ENCODE data around the gene GPC3. TPM values are rescaled to one million over a fixed set of nuclear protein-coding genes. Genes with fewer than 3 reads are reported as not detected.

GPC3 gene
- total RNA-seq, 1 donor from 2014 or later = 1,039 TPM

DNA sequence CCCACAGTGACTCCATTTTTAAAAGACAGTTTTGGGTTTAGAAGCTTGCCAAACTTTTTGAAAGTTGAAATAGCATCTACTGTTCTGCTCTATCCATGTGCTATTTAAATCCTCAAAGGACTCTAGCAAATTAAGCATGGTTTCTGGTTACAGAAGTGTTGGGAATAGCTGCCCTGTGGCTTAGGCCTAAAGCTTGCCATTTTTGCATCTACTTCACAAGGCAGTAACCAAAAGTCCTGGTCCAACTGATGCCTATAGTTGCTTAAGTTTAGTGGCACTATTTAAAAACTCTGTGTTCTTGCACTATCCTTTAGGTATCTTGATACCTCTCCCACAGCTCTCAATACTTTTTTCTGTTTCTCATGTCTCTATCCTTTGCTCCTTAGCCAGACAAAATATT lies 319.1 kb downstream of the GPC3 start:
- Histone ChIP-seq H3K79me2 (ENCODE audit: low read depth) (peaks cover 4% of the 10 kb centered on the region), H3K27ac (no peak overlapping the region), H4K20me1 (ENCODE audit: low read depth) (peaks cover 15% of the 10 kb centered on the region), H3K9ac (no peak overlapping the region), H3K4me2 (no peak overlapping the region), H3K9me3 (ENCODE audit: low read depth) (no peaks in the 10 kb centered on the region), H3F3A (ENCODE audit: low read depth) (no peaks in the 10 kb centered on the region), H3K27me3 (no peaks in the 10 kb centered on the region), H3K4me3 (no peak overlapping the region), H3K4me1 (peaks cover 14% of the 10 kb centered on the region), H3K36me3 (no peaks in the 10 kb centered on the region), H2AFZ (replicated peaks) (no peak overlapping the region)
- no peak overlapping the region for H3K27ac Mint-ChIP-seq
- H3K9me3 Mint-ChIP-seq = no peaks in the 10 kb centered on the region
- H3K4me1 Mint-ChIP-seq = peaks cover 26% of the 10 kb centered on the region
- H3K27me3 Mint-ChIP-seq (ENCODE audit: insufficient read depth, low read depth) = peaks cover 2% of the 10 kb centered on the region
- TF ChIP-seq EZH2phosphoT487 (IDR thresholded peaks at IDR 0.05) (no peak), EZH2 (IDR thresholded peaks at IDR 0.05) (no peak)
- TF ChIP-seq, protein P1, sequence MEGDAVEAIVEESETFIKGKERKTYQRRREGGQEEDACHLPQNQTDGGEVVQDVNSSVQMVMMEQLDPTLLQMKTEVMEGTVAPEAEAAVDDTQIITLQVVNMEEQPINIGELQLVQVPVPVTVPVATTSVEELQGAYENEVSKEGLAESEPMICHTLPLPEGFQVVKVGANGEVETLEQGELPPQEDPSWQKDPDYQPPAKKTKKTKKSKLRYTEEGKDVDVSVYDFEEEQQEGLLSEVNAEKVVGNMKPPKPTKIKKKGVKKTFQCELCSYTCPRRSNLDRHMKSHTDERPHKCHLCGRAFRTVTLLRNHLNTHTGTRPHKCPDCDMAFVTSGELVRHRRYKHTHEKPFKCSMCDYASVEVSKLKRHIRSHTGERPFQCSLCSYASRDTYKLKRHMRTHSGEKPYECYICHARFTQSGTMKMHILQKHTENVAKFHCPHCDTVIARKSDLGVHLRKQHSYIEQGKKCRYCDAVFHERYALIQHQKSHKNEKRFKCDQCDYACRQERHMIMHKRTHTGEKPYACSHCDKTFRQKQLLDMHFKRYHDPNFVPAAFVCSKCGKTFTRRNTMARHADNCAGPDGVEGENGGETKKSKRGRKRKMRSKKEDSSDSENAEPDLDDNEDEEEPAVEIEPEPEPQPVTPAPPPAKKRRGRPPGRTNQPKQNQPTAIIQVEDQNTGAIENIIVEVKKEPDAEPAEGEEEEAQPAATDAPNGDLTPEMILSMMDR (IDR thresholded peaks at IDR 0.05) = no peak
- no peak for DNase-seq (ENCODE audit: low spot score)
- H3K36me3 Mint-ChIP-seq = no peaks in the 10 kb centered on the region
- no peak overlapping the region for H3K4me3 Mint-ChIP-seq

DNA sequence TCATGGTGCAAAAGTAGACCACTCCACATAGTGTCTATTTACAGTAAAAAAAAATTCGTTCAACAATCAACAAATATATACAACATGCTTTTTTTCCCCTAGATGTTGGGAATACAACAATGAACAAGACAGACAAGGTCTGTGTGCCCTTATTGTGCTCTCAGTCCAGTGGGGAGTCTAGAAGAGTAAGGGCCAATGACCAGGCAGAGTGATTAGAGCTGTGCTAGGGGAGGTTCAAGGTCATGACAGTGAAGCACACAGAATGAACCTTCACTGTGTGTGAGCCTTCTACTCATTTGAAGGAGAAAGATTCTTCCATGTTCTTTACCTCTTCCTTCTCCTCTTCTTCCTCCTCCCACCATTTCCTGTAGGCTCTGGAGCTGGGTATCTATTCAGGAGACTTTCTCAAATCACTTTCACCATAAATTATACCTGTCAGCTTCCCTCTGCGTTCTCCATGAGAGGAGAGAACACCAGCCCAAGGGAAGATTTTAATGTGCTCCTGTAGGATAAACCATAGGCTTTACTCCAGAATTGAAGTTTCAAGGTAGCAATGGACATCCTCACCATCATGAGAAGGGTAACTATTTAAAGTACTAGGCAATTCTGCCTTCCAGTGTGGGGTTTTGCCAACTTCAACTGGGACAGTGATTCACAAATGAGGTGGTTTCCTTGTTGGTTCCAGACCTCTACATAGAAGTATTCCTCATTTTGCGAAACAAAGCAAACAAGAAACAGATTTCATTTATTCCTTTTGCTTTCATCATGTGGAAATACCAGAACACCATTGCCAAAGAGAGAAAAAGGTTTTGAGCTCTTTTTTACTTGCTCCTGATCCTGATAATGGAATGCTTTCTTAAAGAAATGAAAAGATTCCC lies 323.2 kb downstream of the GPC3 start:
- Histone ChIP-seq H3K36me3 (peaks cover 5% of the 10 kb centered on the region), H3K27me3 (no peaks in the 10 kb centered on the region), H3K4me2 (no peak overlapping the region), H3K9me3 (ENCODE audit: low read depth) (no peaks in the 10 kb centered on the region), H2AFZ (replicated peaks) (no peak overlapping the region), H3K4me1 (no peaks in the 10 kb centered on the region), H3K4me3 (no peak overlapping the region), H3K79me2 (ENCODE audit: low read depth) (peaks cover 4% of the 10 kb centered on the region), H3F3A (ENCODE audit: low read depth) (no peaks in the 10 kb centered on the region), H3K9ac (no peak overlapping the region), H3K27ac (no peak overlapping the region), H4K20me1 (ENCODE audit: low read depth) (no peaks in the 10 kb centered on the region)
- Mint-ChIP-seq H3K4me3 (no peak overlapping the region), H3K9me3 (no peaks in the 10 kb centered on the region), H3K27me3 (ENCODE audit: insufficient read depth, low read depth) (peaks cover 2% of the 10 kb centered on the region), H3K27ac (no peak overlapping the region), H3K4me1 (peaks cover 13% of the 10 kb centered on the region), H3K36me3 (peaks cover 2% of the 10 kb centered on the region)
- TF ChIP-seq EZH2 (IDR thresholded peaks at IDR 0.05) = no peak
- TF ChIP-seq, protein P1 (IDR thresholded peaks at IDR 0.05) = no peak
- no peak for TF ChIP-seq EZH2phosphoT487 (IDR thresholded peaks at IDR 0.05)
- no peak for DNase-seq (ENCODE audit: low spot score)

DNA sequence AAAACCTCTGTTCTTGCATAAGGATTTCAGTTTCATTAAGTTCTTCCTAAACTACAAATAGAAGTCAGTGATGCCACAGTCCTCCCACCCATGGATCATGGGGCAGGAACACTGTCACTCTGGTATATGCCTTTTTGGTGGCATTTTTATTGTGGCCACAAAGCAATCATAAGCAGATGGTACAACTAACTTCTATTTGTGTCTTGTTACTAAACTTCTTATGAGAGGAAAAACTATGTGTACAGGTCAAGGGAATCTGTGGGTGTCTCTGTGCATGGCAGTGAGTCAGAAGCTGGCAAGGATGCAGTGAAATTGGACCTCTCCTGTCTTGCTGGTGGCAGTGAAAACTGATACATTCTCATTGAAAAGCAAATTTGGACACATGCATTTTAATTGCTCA lies 325.1 kb downstream of the GPC3 start:
- H3K27me3 Mint-ChIP-seq (ENCODE audit: insufficient read depth, low read depth) = peaks cover 2% of the 10 kb centered on the region
- Histone ChIP-seq H3K9me3 (ENCODE audit: low read depth) (no peaks in the 10 kb centered on the region), H3K79me2 (ENCODE audit: low read depth) (no peaks in the 10 kb centered on the region), H2AFZ (replicated peaks) (no peak overlapping the region), H3K4me1 (no peaks in the 10 kb centered on the region), H3K4me2 (no peak overlapping the region), H3K9ac (no peak overlapping the region), H3K27ac (no peak overlapping the region), H3K36me3 (peaks cover 5% of the 10 kb centered on the region), H3K27me3 (no peaks in the 10 kb centered on the region), H3F3A (ENCODE audit: low read depth) (no peaks in the 10 kb centered on the region), H4K20me1 (ENCODE audit: low read depth) (no peaks in the 10 kb centered on the region), H3K4me3 (no peak overlapping the region)
- no peak for DNase-seq (ENCODE audit: low spot score)
- TF ChIP-seq EZH2 (IDR thresholded peaks at IDR 0.05) = no peak
- TF ChIP-seq, protein P1 (IDR thresholded peaks at IDR 0.05) = no peak
- no peak for TF ChIP-seq EZH2phosphoT487 (IDR thresholded peaks at IDR 0.05)
- H3K27ac Mint-ChIP-seq = no peak overlapping the region
- peaks cover 19% of the 10 kb centered on the region for H3K4me1 Mint-ChIP-seq
- no peak overlapping the region for H3K4me3 Mint-ChIP-seq
- H3K36me3 Mint-ChIP-seq = peaks cover 2% of the 10 kb centered on the region
- H3K9me3 Mint-ChIP-seq = no peaks in the 10 kb centered on the region
